ENCODE measurements around the gene GALNT6. TPM values are rescaled to one million over a fixed set of nuclear protein-coding genes. Genes with fewer than 3 reads are reported as not detected.

GALNT6 gene
- total RNA-seq, 1 donor from 2014 or later, result 32.4 TPM

DNA sequence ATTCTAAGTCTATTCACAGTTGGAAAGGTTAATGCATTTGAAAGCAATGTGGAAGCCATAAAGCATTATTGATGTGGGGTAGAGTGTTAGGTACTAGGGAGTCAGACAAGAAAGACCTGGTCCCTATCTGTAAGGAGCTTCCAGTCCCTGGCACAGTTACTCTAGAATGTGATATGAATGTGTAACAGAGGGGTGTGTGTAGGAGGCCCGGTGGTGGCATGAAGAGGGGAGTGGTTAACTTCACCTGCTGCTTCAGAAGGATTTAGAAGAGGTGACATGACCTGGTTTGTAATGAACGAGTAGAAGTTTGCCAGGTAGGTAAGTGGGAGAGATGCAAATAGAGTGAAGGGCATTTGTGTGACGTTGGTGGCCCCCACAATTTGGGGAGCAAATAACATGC is 15.1 kb upstream of the GALNT6 start:
- H3K4me3 ChIP-seq (ENCODE audit: low read depth, low read length), result no peak overlapping the region
- no peak for DNase-seq (ENCODE audit: low read depth)
- TF ChIP-seq, protein P1, sequence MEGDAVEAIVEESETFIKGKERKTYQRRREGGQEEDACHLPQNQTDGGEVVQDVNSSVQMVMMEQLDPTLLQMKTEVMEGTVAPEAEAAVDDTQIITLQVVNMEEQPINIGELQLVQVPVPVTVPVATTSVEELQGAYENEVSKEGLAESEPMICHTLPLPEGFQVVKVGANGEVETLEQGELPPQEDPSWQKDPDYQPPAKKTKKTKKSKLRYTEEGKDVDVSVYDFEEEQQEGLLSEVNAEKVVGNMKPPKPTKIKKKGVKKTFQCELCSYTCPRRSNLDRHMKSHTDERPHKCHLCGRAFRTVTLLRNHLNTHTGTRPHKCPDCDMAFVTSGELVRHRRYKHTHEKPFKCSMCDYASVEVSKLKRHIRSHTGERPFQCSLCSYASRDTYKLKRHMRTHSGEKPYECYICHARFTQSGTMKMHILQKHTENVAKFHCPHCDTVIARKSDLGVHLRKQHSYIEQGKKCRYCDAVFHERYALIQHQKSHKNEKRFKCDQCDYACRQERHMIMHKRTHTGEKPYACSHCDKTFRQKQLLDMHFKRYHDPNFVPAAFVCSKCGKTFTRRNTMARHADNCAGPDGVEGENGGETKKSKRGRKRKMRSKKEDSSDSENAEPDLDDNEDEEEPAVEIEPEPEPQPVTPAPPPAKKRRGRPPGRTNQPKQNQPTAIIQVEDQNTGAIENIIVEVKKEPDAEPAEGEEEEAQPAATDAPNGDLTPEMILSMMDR (conservative IDR thresholded peaks at IDR 0.05; ENCODE audit: low read depth, low read length), result no peak

DNA sequence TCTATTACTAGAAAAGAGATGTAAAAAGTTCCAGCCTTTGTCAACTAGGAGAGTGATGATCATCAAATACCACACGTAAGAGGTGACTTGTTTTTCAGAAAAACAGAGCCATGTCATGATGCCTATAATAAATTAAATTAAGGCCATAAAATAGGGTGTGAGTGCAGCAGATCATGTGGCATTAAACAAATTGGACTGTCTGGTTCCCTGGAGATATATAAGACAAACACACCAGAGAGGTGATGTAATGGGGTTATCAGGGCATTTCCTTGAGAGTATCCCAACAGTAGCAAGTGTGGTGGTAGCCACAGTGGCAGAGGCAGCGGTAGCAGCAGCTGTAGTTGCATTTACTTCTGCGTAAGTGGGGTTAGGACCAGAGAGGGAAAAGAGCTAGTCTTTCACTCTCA is 14.6 kb upstream of the GALNT6 start:
- H3K4me3 ChIP-seq (ENCODE audit: low read depth, low read length), result no peak overlapping the region
- no peak for DNase-seq (ENCODE audit: low read depth)
- TF ChIP-seq, protein P1 (conservative IDR thresholded peaks at IDR 0.05; ENCODE audit: low read depth, low read length), result no peak

DNA sequence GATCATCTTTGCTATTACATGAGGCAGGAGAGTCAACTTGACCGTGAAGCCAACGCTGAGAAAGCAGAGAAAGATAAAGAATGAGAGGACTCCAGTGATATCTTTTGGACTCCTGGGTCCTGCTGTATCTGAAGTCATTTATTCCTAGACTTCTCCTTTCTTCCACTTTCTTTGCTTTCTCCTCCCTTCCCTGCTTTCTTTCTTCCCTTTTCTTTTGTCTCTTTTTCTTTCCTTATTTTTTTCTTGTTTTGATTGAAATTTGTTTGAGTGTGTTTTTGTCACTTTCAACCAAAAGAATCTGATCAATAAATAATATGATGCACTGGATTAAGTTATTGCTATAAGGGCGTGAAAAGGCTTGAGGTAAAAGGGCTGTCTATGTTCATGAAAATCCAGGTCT is 13.4 kb upstream of the GALNT6 start:
- TF ChIP-seq, protein P1 (conservative IDR thresholded peaks at IDR 0.05; ENCODE audit: low read depth, low read length), result no peak
- H3K4me3 ChIP-seq (ENCODE audit: low read depth, low read length), result no peak overlapping the region
- DNase-seq (ENCODE audit: low read depth), result no peak

DNA sequence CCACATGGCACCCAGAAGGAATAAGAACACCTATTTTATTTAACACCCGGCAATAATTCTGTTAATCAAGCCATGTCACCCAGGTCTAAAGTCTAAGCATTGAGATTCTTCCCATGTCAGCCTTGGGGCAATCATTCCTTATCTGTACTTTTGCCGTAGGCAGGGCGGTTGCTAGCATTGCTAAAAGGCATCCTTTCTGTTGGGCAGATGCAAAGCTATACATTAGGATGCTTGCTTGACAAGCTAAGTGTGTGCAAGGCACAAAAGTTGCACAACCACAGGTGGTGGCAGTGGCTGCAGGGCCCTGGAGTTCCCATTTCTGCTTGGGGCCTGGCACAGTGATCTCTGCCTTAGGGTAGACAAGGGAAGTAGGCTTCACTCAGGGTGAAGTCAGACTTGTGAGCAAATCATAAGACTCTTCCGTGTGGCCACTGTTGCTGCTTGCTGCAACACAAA is 12.5 kb upstream of the GALNT6 start:
- no peak for DNase-seq (ENCODE audit: low read depth)
- no peak overlapping the region for H3K4me3 ChIP-seq (ENCODE audit: low read depth, low read length)
- TF ChIP-seq, protein P1 (conservative IDR thresholded peaks at IDR 0.05; ENCODE audit: low read depth, low read length), result no peak

DNA sequence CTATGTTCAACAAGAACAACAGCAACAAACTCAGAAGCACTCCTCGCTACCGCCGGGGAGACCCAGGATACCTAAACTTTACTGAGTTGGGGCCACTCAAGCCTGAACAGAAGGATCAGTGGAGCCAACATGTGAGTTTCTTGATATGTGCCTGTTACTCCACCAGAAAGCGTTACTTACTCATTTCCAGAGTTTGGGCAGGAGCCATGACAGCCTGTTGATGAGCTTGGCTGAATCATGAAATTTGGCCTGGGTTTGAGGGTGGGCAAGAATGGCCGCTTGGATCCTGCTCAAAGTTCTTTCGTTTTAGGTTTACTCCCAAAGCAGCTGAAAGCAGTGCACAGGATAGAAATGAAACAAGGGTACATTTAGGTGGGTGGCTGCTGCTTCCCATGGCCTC is 12.0 kb upstream of the GALNT6 start:
- no peak for DNase-seq (ENCODE audit: low read depth)
- TF ChIP-seq, protein P1 (conservative IDR thresholded peaks at IDR 0.05; ENCODE audit: low read depth, low read length), result no peak
- no peak overlapping the region for H3K4me3 ChIP-seq (ENCODE audit: low read depth, low read length)

DNA sequence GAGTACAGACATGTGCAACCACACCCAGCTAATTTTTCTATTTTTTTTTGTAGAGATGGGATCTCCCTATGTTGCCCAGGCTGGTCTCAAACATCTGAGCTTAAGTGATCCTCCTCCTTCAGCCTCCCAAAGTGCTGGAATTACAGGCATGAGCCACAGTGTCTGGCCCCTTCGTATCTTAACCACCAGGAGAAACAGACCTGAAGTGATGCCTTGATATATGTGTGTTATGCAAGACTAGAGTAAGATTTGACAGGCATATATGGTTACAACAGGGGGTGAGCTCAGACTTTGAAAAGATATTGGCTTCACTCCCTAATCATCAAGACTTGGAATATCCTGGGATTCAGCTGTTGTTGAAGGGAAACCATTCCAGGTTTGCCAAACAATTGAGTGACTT is 10.7 kb upstream of the GALNT6 start:
- TF ChIP-seq, protein P1 (conservative IDR thresholded peaks at IDR 0.05; ENCODE audit: low read depth, low read length), result no peak
- no peak overlapping the region for H3K4me3 ChIP-seq (ENCODE audit: low read depth, low read length)
- no peak for DNase-seq (ENCODE audit: low read depth)

DNA sequence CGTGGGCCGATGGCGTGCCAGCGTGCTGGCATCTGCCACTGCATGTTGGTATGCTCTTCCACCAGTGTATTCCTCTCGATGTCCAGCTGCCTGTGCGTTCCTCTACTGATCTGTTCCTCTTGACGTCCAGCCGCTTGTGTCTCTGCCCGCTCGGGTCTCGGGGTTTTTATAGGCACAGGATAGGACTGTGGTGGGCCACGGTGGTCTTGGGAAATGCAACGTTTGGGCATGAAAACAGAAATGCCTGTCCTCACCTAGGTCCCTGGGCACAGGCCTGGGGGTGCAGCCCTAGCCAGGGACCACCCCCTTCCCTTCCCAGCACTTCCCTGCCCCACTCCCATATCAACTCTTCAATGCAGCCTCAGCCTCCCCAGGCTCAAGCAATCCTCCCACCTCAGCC is 10.3 kb upstream of the GALNT6 start:
- no peak for DNase-seq (ENCODE audit: low read depth)
- H3K4me3 ChIP-seq (ENCODE audit: low read depth, low read length), result no peak overlapping the region
- TF ChIP-seq, protein P1 (conservative IDR thresholded peaks at IDR 0.05; ENCODE audit: low read depth, low read length), result no peak

All from epithelial cell of proximal tubule (primary cell).